ENCODE data around the gene OR5AL1. TPM values are rescaled to one million over a fixed set of nuclear protein-coding genes. Genes with fewer than 3 reads are reported as not detected.

OR5AL1 gene
- total RNA-seq, result not detected in 2 replicates

GRCh38 chr11:56412396-56412795 lies at the start of gene OR5AL1:
Gene OR5AL1 (plus strand): TSS chr11:56412696.

GRCh38 chr11:56375324-56375723 lies 37.2 kb upstream of the OR5AL1 start, which contains the start of gene OR8U1:
Gene OR8U1 (plus strand): TSS chr11:56375624. CDS start chr11:56375624, 0 bp downstream.

Other genes starting within 250 kb of the OR5AL1 start
- gene OR5J2, start 236.1 kb upstream of the OR5AL1 start, total RNA-seq, result not detected in 2 replicates
- not detected in 2 replicates for gene OR5T2, start 178.4 kb upstream of the OR5AL1 start, total RNA-seq
- not detected in 2 replicates for gene OR5T3, start 160.4 kb upstream of the OR5AL1 start, total RNA-seq
- not detected in 2 replicates for gene OR5T1, start 138.5 kb upstream of the OR5AL1 start, total RNA-seq
- gene OR8H1, start 120.4 kb upstream of the OR5AL1 start, total RNA-seq, result not detected in 2 replicates
- gene OR8K3, start 97.6 kb upstream of the OR5AL1 start, total RNA-seq, result not detected in 2 replicates
- not detected in 2 replicates for gene OR8K1, start 66.7 kb upstream of the OR5AL1 start, total RNA-seq
- not detected in 2 replicates for gene OR8J1, start 58.4 kb upstream of the OR5AL1 start, total RNA-seq
- gene OR8U1, start 37.1 kb upstream of the OR5AL1 start, total RNA-seq, result not detected in 2 replicates
- not detected in 2 replicates for gene OR5M3, start 60.7 kb downstream of the OR5AL1 start, total RNA-seq
- not detected in 2 replicates for gene OR5M8, start 78.7 kb downstream of the OR5AL1 start, total RNA-seq
- not detected in 2 replicates for gene OR5M11, start 130.6 kb downstream of the OR5AL1 start, total RNA-seq
- gene OR5M10, start 165.0 kb downstream of the OR5AL1 start, total RNA-seq, result not detected in 2 replicates
- not detected in 2 replicates for gene OR5M1, start 202.2 kb downstream of the OR5AL1 start, total RNA-seq
- not detected in 2 replicates for gene OR5AP2, start 229.7 kb downstream of the OR5AL1 start, total RNA-seq